Activated T-helper 2 cell treated with anti-CD3 and anti-CD28 coated beads, Interferon-gamma antibody, Interleukin-2, Interleukin-4, amounts not matched to agents 10 μg/mL and 5 μg/mL and 100 μg/mL, durations not matched to agents 14 hours and 24 hours and 36 hours (primary cell): ENCODE measurements around the gene SPINK4. TPM values are rescaled to one million over a fixed set of nuclear protein-coding genes. Genes with fewer than 3 reads are reported as not detected.

Experiments
- DNase-seq: peaks from one replicate; pipeline ENCODE4 v3.0.0; 2021; ENCODE audit warnings: low spot score
- H3K27ac Mint-ChIP-seq: one replicate; pipeline ENCODE4 v1.8.0; 2021; ENCODE audit warnings: mixed read lengths
- H3K27me3 Mint-ChIP-seq: one replicate; pipeline ENCODE4 v1.8.0; 2021; ENCODE audit warnings: low read depth, mixed read lengths
- H3K36me3 Mint-ChIP-seq: one replicate; pipeline ENCODE4 v1.8.0; 2021; ENCODE audit warnings: low read depth, mixed read lengths
- H3K4me1 Mint-ChIP-seq: one replicate; pipeline ENCODE4 v1.8.0; 2021; ENCODE audit warnings: low read depth, mixed read lengths
- H3K4me3 Mint-ChIP-seq: one replicate; pipeline ENCODE4 v1.8.0; 2021; ENCODE audit warnings: low read depth, mild to moderate bottlenecking, moderate library complexity, mixed read lengths
- H3K9me3 Mint-ChIP-seq: one replicate; pipeline ENCODE4 v1.8.0; 2021; ENCODE audit warnings: mixed read lengths
- intact Hi-C: fragments of 100-400 bp; cut with micrococcal nuclease; formaldehyde crosslinking; loops from one replicate; pipeline ENCODE4 v1.15.1; 2023
- total RNA-seq: library from RNA; stranded (reverse); gene quantifications from 2 replicates; pipeline ENCODE4 v1.2.3, GENCODE V29; 2022

The SPINK4 gene
- total RNA-seq, 1 donor from 2014 or later: not detected

DNA sequence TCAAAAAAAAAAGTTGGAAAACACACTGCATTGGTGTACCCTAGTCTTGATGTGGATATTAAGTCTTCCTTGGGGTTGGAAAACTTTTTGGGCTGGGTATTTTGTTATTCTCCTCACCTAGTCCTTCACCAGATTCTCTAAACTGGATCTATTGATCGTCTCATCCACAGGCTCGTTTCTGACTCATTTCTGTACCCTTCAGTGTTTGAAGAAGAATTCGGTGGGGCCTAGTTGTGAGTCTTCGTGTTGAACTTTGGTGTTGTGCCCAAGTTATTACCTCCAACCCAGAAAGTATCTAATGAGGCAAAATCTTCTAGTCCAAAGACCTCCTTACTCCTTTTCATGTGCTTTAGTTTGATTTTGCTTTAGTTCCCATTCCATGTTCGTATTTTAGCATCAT, 51.9 kb downstream of the SPINK4 start:
- Mint-ChIP-seq H3K27ac (peak overlapping the region; percentile 100), H3K4me1 (peaks cover 53% of the 10 kb centered on the region), H3K9me3 (no peaks in the 10 kb centered on the region), H3K4me3 (peak overlapping the region; percentile 96), H3K27me3 (peaks cover 2% of the 10 kb centered on the region), H3K36me3 (peaks cover 58% of the 10 kb centered on the region)
- DNase-seq: no peak
- intact Hi-C loops: loop anchor here (2.0 to 10.0 kb wide), 6 partner anchors 29 to 1163 kb away; partner anchors contain the start of genes AQP3, DNAI1, FAM219A and NOL6

DNA sequence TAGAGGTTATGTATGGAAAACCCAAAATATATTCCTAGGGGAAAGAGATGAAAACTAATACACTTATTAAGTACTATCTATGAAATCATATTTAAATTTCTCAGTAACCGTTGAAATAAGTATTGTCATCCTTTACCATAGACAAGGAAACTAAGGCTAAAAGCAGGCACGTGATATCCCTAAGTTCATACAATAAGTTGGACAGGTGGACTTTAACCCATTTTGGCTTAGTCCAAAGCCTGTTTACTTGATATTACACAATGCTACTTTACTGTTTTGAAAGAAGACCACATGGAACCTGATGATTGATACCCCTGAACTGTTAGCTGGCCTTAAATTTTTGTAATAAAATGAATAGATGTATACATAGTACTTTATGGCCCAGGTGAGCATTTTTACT, 53.8 kb downstream of the SPINK4 start:
- H3K4me3 Mint-ChIP-seq: no peak overlapping the region
- intact Hi-C loops: loop anchor here (5.0 to 10.0 kb wide), 2 partner anchors 179 to 1161 kb away; partner anchors contain the start of genes DNAI1, FAM219A and NOL6
- H3K4me1 Mint-ChIP-seq: peaks cover 65% of the 10 kb centered on the region
- no peaks in the 10 kb centered on the region for H3K9me3 Mint-ChIP-seq
- peaks cover 76% of the 10 kb centered on the region for H3K36me3 Mint-ChIP-seq
- H3K27me3 Mint-ChIP-seq: peaks cover 2% of the 10 kb centered on the region
- H3K27ac Mint-ChIP-seq: peak overlapping the region; percentile 100
- no peak for DNase-seq

DNA sequence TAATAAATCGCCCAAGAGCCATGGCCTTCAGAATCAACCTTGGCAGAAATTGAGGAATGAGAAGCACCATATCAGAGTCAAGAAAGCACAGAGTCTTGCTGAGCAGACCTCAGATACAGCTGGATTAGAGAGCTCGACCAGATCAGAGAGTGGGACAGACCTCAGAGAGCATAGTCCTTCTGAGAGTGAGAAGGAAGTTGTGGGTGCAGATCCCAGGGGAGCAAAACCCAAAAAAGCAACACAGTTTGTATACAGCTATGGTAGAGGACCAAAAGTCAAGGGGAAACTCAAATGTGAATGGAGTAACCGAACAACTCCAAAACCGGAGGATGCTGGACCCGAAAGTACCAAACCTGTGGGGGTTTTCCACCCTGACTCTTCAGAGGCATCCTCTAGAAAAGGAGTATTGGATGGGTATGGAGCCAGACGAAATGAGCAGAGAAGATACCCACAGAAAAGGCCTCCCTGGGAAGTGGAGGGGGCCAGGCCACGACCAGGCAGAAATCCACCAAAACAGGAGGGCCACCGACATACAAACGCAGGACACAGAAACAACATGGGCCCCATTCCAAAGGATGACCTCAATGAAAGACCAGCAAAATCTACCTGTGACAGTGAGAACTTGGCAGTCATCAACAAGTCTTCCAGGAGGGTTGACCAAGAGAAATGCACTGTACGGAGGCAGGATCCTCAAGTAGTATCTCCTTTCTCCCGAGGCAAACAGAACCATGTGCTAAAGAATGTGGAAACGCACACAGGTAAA, 54.9 kb downstream of the SPINK4 start:
- peak overlapping the region; percentile 60 for H3K4me3 Mint-ChIP-seq
- H3K4me1 Mint-ChIP-seq: peaks cover 69% of the 10 kb centered on the region

DNA sequence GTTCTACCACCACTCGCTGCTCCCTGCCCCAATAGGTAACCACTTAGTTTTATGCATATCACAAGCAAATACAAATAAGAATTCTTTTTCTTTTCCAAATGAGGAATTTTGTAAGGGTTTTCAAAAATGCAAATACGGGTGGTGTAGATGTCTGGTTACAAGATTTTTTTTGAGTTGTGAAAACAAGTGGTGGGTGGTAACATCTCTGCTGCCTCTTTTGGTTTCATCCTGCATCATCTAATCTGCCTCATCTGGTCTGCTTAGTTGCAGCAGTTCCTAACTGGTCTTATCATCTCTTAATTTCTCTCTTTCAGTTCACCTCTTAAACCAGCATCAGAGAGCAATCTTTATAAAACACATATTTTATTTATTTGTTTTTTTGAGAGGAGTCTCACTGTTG, 55.6 kb downstream of the SPINK4 start:
- no peaks in the 10 kb centered on the region for H3K27me3 Mint-ChIP-seq
- peak overlapping the region; percentile 81 for H3K27ac Mint-ChIP-seq
- H3K36me3 Mint-ChIP-seq: peaks cover 86% of the 10 kb centered on the region
- intact Hi-C loops: loop anchor here (1.0 to 10.0 kb wide), 3 partner anchors 11 to 1159 kb away; partner anchors contain the start of genes DNAI1 and FAM219A
- H3K4me1 Mint-ChIP-seq: peaks cover 71% of the 10 kb centered on the region
- no peaks in the 10 kb centered on the region for H3K9me3 Mint-ChIP-seq
- no peak for DNase-seq
- peak overlapping the region; percentile 53 for H3K4me3 Mint-ChIP-seq

More for the DNA sequence above, 54.9 kb downstream of the SPINK4 start:
- Mint-ChIP-seq H3K27me3 (peaks cover 2% of the 10 kb centered on the region), H3K27ac (peak overlapping the region; percentile 92), H3K36me3 (peaks cover 87% of the 10 kb centered on the region), H3K9me3 (no peaks in the 10 kb centered on the region)
- intact Hi-C loops: loop anchor here (1.0 to 10.0 kb wide), 4 partner anchors 11 to 1160 kb away; partner anchors contain the start of genes DNAI1, FAM219A and NOL6
- no peak for DNase-seq

DNA sequence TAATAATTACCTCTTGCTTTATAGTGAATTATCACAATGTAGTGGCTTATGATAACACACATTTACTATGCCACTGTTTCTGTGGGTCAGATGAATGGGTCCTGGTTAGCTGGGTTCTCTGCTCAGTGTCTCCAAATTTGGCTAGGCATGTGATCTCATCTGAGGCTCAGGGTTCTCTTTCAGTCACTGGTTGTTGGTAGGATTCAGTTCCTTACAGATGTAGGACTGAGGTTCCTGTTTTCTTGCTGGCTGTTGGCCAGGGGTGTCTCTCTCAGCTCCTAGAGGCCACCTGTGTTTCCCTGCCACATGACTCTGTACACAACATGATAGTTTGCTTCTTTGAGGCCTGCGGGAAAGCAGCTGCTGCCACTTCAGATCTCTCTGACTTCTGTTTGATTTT, 57.5 kb downstream of the SPINK4 start:
- H3K36me3 Mint-ChIP-seq: peaks cover 80% of the 10 kb centered on the region
- H3K4me3 Mint-ChIP-seq: peak overlapping the region; percentile 28
- DNase-seq: no peak
- intact Hi-C loops: loop anchor here (10.0 kb wide), 1 partner anchor 1157 kb away; the partner anchor contains the start of genes DNAI1 and FAM219A
- no peaks in the 10 kb centered on the region for H3K9me3 Mint-ChIP-seq
- peaks cover 61% of the 10 kb centered on the region for H3K4me1 Mint-ChIP-seq
- no peaks in the 10 kb centered on the region for H3K27me3 Mint-ChIP-seq
- peak overlapping the region; percentile 81 for H3K27ac Mint-ChIP-seq

Other genes starting within 250 kb of the SPINK4 start
- gene APTX, start 238.5 kb upstream of the SPINK4 start, total RNA-seq: 46.7 and 47.4 TPM in 2 replicates
- gene DNAJA1, start 214.9 kb upstream of the SPINK4 start, total RNA-seq: 257 and 259 TPM in 2 replicates
- gene SMU1, start 163.5 kb upstream of the SPINK4 start, total RNA-seq: 27.6 and 28.3 TPM in 2 replicates
- gene B4GALT1, start 72.8 kb upstream of the SPINK4 start, total RNA-seq: 60.6 and 64.0 TPM in 2 replicates
- 62.0 and 68.9 TPM in 2 replicates for gene BAG1, start 24.5 kb downstream of the SPINK4 start, total RNA-seq
- gene CHMP5, start 24.9 kb downstream of the SPINK4 start, total RNA-seq: 54.5 and 57.6 TPM in 2 replicates
- 36.9 and 37.2 TPM in 2 replicates for gene NFX1, start 50.3 kb downstream of the SPINK4 start, total RNA-seq
- not detected in 2 replicates for gene AQP7, start 162.4 kb downstream of the SPINK4 start, total RNA-seq
- gene AQP3, start 207.4 kb downstream of the SPINK4 start, total RNA-seq: 2.1 TPM in 2 replicates
- 61.9 and 65.3 TPM in 2 replicates for gene NOL6, start 233.8 kb downstream of the SPINK4 start, total RNA-seq